Stimulated activated CD8-positive, alpha-beta memory T cell treated with anti-CD3 and anti-CD28 coated beads, Interleukin-2, amount 100 ng/mL, for 48 hours (primary cell): Measurements from ENCODE around the gene MIA2.
"Not testable (repeated sequence)": the region's sequence is repeated elsewhere in the genome, so short reads cannot be mapped to it uniquely, and the experiment has no call there.

ENCODE experiments used
- DNase-seq, 2 donors: peaks; one replicate each; pipeline ENCODE4 v3.0.0-alpha.2; 2020; ENCODE audit warnings: low read depth in 2 of 2

MIA2 gene

DNA sequence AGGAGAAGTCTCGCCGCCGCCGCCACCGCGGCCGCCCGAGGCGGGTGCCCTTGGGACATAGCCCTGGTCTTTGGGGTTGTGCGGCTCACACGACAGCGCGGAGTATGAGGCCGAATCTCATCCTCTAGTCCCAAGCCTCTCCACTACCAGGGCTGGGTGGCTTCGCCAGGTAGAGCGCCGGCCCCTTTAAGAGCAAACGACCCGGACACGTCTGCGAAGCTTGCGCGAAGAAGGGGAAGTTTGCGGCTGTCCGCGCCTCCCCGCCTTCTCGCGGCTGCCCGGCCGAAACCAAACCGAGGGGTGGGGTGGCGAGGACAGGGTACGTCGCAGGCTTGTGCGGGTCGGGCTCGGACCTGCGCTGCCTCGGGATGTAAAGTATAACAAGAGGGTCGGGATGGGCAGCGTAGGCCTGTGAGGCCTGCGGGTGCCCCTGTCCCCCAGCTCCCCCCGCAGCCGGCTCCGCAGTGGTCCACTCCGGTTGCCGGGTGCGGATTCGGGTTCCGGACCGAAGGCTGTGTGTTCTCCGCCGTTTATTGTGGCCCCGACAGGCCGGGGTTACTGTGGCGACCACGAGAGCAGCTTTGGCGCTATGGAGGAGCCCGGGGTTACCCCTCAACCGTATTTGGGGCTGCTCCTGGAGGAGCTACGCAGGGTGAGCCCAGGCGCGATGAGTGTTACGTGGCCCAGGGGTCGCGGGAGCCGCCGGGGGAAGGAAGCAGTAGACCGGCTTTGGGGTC lies 33.3 kb downstream of the MIA2 start:
- DNase-seq, result peak; percentile 58 to 62

DNA sequence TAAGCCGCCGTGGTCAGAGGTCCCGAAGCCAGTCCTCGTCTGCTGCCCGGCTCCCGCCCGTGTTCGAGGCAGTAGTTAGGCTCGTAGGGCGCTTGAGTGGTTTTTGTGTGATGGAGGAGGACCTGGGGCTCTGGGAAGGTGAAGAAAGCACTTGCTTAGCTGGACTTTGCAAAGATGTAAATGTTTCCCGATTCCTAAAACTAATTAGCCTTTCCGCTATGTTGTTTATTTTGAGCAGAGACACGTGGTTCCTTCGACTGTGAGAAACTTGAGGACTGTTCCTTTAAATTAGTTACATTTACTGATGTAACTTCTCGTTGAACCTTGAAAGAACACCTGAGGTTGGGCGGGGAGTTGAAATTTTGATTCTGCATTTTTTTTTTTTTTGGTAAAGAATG lies 33.9 kb downstream of the MIA2 start:
- DNase-seq, result no peak

DNA sequence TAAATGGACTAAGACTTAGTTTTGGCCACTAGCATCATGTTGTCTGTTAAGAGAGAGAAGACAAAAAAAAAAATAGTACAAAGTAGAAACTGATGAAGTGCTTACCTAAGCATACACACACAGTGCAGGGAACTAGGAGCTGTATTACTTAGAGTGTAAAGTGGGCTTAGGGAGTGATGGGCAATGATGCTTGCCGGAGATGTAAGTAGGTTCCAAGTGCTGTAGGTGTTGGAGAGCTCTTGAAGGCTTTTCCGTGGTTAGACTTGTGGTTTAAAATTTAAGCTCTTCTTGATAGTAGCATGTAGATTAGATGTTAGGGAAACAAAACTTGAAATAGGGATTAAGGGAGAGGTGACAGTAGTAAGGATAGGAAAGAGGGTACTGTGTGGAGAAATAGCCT lies 34.7 kb downstream of the MIA2 start:
- DNase-seq, result no peak

DNA sequence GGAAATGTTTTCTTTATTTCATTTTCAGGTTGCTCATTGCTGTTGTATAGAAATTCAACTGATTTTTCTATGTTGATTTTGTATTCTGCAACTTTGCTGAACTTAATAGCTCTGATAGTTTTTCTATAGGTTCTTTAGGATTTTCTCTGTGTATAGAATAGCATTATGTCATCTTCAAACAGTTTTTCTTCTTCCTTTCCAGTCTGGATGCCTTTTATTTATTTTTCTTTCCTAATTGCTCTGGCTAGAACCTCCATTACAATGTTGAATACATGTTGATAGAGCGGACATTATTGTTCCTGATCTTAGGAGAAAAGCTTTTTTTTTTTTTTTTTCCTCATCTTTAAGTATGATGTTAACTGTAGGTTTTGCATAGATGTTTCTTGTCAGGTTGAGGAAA lies 39.2 kb downstream of the MIA2 start:
- no peak for DNase-seq

DNA sequence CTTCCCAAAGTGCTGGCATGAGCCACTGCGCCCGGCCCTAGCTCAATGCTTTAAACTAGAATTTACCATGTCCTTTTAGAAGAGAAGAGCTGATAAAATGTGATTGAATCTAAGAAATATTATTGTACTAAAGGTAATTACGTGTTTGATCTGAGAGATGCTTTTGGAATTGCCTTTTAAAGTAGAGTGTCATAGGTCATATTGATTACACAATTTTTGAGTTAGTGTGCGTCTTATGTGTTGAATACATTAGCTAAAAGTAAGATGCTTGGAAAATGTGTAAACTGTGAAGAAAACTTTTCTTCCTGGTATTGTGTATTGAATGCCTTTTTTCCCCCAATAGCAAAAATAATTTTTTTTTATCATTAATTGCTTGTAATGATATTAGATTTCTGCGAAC lies 41.7 kb downstream of the MIA2 start:
- DNase-seq, result no peak

DNA sequence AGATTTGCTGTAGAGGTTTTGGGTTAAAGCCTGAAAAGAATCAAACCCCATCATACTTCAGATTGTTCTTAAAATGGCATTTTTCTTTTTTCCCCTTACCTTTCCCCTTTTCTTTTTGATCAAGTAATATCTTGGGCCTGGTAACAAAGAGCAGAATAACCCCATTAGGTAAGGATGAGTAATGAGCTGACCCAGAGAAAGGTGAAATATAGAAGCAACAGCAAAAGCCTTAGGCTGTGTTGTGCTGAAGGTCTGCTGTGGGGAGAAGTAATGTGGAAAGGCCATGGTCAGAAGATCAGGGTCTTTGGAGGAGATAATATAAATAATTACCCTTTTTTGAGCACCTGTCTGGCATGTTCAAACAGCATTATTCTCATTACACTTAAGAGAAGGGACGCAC lies 42.3 kb downstream of the MIA2 start:
- no peak for DNase-seq

DNA sequence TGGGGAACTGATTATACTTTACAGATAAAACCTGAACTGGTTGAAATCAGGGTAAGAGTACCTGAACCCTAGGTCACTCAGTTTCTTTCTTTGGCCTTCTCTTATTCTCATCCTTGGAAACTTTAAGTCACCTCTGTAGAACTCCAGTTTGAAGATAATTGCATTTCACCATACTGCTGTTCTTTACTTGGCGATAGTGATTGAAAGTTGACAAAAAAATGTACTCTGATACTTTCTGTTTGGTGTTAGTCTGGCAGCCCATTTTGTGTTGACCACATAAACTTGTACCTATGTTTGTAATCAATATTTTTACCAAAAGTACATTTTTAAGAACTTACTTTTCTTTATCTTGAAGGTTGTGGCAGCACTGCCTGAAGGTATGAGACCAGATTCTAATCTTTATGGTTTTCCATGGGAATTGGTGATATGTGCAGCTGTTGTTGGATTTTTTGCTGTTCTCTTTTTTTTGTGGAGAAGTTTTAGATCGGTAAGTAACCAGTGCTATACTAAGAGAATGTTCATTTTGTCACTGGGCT lies 42.9 kb downstream of the MIA2 start:
- no peak for DNase-seq

DNA sequence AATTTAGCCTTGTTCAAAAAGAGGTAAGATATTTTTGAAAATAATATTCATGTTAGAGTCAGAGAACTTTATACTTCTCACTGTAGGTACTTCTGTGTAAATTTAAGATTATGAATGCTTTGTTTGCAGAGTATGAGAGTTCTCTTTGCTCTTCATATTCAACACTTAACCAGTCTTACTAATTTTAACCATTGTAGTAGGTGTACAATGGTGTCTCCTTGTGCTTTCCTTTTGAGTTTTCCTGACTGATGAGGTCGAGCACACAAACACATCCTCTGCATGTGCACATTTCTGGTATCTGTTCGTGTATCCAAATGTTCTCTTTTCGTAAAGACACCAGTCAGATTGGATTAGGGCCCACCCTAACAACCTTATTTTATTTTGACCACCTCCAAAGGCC lies 45.8 kb downstream of the MIA2 start:
- no peak for DNase-seq

DNA sequence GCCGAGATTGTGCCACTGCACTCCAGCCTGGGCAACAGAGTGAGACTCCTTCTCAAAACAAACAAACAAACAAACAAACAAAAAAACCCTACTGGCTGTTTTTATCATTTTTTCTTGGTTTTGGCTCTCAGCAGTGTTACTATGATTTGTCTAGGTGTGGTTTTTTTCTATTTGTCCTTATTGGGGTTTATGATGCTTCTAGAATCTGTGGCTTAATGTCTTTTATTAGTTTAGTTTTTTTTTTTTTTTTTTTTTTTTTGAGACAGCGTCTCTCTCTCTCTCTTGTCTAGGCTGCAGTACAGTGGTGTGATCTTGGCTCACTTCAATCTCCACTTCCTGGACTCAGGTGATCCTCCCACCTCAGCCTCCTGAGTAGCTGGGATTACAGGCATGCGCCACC lies 47.0 kb downstream of the MIA2 start:
- DNase-seq, result not testable (repeated sequence)

DNA sequence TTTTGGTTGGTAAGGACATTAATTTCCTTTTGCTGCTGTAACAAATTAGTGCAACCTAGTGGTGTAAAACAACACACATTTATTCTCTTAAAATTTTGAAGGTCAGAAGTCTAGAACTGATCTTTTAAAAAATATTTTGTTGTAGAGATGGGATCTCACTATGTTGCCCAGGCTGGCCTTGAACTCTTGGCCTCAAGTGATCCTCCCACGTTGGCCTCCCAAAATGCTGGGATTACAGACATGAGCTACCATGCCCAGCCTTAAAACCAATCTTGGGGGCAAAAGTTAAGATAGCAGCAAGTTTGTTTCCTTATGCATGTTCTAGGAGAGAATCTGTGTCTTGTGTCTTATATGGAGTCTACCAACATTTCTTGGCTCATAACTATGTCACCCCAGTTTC lies 55.8 kb downstream of the MIA2 start:
- no peak for DNase-seq

DNA sequence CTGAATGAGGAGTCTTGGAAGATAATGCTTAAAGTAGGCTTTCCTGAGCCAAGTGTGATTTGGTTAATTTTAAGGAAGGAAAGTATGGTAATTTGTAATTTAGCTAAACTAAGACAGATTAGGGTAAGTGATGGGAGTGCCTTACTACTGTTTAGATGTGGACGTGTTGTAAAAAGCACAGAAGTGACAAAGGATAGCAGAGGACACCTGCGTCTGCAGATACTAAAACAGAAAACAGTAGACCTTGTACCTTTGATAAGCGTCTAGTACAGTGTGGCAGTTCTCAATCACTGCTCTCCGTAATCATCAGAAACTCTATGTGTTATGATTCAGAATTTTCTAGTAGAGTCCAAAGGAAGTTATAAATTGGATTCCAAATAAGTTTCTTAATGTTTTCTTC lies 58.0 kb downstream of the MIA2 start:
- no peak for DNase-seq

DNA sequence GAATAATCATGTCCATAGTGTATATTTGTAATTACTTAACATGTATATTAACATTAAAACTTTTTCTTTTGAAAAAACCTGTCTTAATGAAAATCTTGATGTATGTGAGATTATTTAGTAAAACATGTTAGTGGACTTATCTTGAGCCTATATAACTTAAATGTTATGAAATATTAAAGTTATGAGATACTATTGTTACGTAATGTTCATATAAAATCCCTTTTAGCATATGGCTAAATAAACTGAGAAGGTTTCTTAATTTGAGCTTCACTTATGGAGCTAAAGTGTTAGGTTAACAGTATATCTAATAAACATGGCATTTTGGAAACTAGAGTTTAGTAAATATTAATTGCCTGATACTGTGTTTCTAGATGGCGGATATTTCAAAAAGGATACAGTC lies 59.9 kb downstream of the MIA2 start:
- DNase-seq, result no peak

DNA sequence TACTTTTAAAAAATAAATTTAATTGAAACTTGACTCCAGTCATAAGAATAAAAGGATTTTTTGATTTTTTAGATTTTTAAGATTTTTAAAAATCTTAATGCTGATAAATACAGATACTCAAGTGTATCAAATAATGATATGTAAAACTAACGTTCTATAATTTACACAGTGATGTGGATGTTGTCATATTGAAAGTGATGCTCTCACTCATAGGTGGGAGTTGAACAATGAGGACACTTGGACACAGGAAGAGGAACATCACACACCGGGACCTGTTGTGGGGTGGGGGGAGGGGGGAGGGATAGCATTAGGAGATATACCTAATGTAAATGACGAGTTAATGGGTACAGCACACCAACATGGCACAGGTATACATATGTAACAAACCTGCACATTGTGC lies 66.7 kb downstream of the MIA2 start:
- not testable (repeated sequence) for DNase-seq

DNA sequence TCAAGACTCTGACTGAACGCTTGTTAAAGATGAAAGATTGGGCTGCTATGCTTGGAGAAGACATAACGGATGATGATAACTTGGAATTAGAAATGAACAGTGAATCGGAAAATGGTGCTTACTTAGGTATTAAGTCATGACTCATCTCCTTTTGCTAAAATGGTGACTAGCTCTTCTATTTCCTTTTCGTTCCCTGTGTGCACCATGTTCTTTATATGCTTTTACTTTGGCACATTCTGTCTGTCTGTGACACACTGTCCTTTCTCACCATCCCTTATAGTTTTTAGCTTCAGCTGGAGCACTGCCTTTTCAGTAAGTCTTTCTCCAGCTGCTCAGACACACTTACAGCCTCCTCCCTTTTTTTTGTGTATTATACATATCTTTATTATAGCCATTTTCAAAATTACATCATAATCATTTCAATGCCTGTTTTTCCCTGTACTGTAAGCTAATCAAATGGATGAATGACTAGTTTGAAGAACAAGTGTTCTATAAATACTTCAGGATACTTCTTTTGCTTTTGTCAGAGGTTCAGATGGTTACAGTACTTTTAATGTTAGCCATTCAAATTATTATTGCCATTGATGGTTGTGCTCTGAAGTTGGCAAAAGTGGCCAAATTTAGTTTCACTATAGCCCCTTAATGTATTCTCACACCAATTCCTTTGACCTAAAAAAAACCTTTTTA lies 68.6 kb downstream of the MIA2 start:
- DNase-seq, result no peak

DNA sequence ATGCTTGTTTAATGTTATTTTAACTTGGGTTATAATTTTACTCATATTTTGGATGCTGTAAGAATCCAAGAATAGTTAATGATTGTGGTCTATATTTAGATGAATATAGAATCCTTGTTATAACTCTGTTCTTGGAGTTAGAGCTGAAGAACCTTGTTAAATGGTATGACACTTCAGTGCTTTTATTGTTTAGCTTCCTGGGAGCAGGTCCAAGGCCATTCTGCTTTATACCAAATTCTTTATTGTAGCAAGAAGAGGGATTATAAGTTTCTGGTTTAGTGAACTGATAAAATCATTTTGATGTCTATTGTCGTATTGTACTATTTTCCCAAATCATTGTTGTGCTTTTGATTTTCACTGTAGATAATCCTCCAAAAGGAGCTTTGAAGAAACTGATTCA lies 69.4 kb downstream of the MIA2 start:
- no peak for DNase-seq

DNA sequence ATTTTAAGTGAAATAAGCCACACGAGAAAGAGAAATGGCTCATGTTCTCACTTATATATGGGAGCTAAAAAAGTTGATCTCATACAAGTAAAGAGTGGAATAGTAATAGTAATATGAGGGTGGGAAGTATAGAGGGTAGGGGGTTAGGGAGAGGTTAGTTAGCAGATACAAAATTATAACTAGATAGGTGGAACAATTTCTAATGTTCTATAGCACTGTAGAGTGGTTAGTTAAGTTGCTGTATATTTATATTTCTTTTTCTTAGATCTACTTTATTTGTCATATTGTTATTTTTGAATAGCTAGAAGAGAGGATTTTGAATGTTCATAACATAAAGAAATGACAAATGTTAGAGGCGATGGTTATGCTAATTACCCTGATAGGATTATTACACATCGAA lies 74.1 kb downstream of the MIA2 start:
- DNase-seq, result no peak

DNA sequence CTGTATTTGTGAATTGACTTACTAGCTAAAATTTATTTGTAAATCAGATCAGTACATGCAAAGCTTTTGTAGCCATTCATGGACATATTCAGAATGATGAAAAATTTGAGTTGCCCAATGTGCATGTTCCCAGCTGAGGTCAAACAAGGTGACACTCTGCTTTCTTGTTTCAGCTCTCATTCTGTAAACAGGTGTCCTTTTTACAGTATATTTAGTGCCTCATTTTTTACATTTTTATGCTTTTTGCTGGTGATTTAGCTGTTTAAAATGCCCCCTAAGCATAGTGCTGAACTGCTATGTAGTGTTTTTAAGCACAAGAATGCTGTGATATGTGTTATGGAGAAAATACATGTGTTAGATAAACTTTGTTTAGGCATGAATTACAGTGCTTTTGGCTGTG lies 76.3 kb downstream of the MIA2 start:
- no peak for DNase-seq

DNA sequence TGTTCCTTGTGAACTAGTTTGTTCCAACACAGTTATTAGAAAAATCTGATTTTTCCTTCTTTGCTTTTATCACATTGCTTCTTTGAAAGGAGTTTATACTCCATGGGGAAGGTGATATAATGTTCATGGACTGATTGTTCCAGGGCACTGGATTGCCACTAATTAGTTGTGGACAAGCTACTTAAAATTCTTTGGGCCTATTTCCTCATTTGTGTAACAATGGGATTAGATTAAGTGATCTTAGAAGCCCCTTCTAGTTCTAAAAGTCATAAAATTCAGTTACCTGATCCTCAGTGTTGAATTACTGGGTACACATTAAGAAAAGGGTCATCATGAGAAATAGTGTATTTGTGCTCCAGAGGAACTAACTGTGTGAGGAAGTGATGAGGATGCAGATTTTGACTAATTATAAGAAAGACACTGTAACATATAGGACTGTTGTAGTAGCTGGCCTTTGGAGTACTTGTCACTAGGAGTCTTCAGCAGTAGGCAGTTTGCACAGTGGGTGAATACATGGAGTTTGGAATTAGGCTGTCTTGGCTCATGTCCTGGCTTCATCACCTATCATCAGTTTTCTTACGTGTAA lies 82.2 kb downstream of the MIA2 start:
- no peak for DNase-seq

DNA sequence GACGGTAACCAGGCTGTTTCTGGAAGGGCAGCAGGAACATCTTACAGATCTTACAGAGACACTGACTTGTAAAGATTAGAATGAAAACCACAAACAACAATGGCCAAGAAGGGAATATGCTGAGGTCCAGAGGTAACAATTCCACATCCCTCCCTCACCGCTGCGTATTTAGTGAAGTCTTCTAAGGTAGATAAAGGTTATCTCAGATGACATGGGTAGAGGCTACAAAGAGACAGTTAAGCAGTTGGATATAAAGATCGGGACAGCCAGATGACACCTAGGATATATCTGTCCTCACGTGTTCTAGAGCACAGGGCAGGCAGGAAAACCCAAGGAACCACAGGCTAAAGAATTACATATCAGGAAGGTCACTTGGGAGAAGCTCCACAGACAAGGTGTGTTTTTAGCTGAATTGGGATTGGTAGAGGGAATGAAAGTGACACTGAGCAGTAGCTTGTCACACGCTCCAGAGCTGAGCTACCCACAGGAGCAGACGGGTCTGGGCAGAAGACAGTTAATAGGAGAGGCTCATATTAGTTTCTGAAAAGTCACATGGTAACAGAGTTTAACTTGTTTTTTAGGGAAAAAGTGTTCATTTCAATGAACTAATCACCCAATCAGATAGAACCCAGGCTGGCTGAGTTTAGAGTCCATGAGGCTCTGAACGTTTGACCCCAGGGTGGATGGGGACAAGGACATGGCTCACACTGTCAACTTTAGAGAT lies 83.3 kb downstream of the MIA2 start:
- DNase-seq, result no peak

DNA sequence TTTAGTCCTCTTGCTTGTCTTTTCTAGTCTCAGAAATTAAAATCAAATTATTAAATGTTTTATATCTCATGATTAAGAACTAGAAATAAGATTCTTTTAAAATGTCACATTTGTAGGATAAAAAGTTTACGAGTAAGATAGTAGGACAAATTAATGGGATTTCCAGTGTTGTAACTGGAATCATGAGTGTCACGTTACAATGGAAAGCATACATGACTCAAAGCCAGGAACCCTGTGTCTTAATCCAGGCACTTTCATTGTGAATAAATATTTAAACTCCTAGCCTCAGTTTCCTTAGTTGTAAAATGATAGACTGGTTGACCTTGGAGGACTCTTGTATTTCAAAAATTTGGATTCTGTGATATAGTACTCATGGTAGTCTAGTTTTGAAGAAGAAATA lies 84.9 kb downstream of the MIA2 start:
- DNase-seq, result no peak

DNA sequence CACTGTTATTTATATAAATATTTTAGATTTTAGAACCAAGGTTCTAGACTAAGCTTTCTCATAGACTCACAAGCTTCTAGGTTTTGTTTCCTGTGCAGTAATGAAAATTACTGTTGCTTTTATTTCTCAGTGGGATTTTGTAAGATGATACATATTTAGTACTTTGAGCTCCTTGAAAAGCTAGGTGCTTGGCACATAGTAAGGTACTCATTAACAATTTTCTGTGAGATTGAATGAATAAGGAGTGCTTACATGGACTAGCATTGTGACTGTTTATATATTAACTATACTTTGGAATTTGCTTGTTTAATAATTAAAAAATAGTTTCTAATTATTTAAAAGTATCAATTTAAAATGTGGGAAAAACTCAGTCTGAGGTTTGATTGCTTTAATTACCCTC lies 85.7 kb downstream of the MIA2 start:
- no peak for DNase-seq

DNA sequence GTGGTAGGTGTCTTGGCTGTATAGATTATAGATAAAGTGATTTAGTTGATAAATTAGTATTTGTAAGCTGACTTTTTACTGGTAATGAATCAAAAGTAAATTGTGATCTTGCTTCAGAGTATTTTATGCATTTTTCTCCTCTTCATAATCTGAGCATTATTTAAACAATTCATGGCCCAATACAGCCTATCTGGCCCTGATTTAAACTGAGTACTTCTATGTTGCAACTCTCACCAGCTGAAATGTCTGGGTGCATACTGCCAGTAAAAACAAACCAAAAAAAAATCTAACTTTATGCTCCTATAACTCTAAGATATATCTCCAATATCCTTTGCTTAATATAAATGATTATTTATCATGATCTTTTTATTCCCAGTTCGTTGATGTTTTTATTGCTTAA lies 86.6 kb downstream of the MIA2 start:
- DNase-seq, result no peak
